ENCODE results near the gene COQ5. TPM values are rescaled to one million over a fixed set of nuclear protein-coding genes. Genes with fewer than 3 reads are reported as not detected.

Gene COQ5
- total and polyA plus RNA-seq, 7 donors, result 17.4 to 62.9 (median 29.2) TPM

DNA sequence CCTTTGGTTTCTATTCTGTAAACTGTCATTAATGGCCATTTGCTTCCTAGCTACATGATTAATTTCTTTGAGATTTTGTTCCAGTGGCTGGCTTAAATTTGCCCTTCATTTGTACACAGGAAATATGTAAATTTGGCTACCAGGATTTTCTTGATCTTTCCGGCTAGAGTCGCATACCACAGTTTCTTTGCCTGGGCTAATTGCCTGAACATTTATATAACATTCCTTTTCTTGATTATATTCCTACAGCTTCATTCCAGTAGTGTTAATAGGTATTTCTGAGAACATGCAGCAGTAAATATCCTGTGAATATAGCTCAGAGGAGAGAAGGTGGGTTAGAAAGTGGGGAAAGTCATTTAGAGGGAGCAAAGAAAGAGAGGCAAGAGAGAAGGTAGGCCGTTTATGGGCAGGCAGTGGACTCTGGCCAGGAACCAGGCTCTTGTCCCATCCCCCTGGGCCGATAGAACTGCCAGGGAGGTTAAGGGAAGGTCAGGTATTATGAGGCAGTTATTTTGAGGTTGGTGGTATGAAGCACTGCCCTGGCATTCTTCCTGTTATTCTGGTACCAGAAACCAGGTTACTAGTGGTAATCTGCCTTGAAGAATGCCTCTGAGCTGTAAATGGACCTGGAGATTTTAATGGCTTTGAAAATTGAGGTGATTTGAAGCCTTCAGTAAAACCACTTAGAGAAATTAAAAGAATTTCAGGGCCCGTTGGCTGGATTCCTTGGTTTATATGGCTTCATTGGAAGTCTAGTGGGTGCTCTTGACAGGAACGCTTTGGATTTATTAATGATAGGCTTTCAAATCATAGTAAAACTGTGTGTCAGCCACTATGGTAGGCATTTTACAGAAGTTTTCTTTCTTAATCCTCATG lies 9.6 kb upstream of the COQ5 start:
- Histone ChIP-seq H3K27me3 (no peaks in the 10 kb centered on the region), H3K27ac (peak overlapping the region; percentile 93 to 99 (median 96)), H3K36me3 (peaks cover 0 to 10% (median 0%) of the 10 kb centered on the region in 4 donors), H3K4me1 (peaks cover 0 to 86% (median 82%) of the 10 kb centered on the region in 4 donors), H3K4me3 (peak overlapping the region in 3 of 4 donors; percentile 13 to 98 (median 92)), H3K9me3 (no peaks in the 10 kb centered on the region)
- intact Hi-C loops (cut with DNase I), result loop anchor here (10.0 kb wide), 1 partner anchor 104 kb away; the partner anchor contains the start of gene COX6A1
- 14 to 22% methylated on average over 6 of the region's 6 CpGs for WGBS, 2 donors
- DNase-seq, result peak; percentile 84
- TF ChIP-seq POLR2AphosphoS5 (IDR thresholded peaks at IDR 0.05) (peak in 3 of 4 donors; percentile 52 to 68 (median 57)), EP300 (IDR thresholded peaks at IDR 0.05) (peak in 1 of 4 donors; percentile 34), POLR2A (IDR thresholded peaks at IDR 0.05) (no peak)
- TF ChIP-seq, protein P1, sequence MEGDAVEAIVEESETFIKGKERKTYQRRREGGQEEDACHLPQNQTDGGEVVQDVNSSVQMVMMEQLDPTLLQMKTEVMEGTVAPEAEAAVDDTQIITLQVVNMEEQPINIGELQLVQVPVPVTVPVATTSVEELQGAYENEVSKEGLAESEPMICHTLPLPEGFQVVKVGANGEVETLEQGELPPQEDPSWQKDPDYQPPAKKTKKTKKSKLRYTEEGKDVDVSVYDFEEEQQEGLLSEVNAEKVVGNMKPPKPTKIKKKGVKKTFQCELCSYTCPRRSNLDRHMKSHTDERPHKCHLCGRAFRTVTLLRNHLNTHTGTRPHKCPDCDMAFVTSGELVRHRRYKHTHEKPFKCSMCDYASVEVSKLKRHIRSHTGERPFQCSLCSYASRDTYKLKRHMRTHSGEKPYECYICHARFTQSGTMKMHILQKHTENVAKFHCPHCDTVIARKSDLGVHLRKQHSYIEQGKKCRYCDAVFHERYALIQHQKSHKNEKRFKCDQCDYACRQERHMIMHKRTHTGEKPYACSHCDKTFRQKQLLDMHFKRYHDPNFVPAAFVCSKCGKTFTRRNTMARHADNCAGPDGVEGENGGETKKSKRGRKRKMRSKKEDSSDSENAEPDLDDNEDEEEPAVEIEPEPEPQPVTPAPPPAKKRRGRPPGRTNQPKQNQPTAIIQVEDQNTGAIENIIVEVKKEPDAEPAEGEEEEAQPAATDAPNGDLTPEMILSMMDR (IDR thresholded peaks at IDR 0.05), result no peak

DNA sequence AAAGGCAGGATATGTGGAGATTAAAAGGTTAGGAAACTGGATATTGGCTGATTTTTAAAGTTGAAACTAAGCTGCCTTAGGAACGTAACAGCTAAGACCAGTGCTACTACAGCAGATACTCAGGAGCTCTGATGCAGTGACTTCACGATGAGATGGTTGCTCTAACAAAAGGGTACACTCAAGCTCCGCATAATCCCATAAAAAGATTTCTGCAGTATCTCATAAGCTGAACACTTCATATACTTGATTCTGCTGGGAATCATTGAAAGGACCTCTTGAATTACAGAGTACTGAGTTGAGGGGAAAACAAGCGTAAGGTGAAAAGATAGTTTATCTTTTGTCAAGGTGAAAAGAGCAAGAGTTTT lies 8.9 kb upstream of the COQ5 start:
- peaks cover 0 to 10% (median 0%) of the 10 kb centered on the region in 4 donors for H3K36me3 ChIP-seq
- H3K27ac ChIP-seq, result peak overlapping the region; percentile 93 to 99 (median 96)
- DNase-seq, result peak; percentile 12
- intact Hi-C loops (cut with DNase I), result loop anchor here (10.0 kb wide), 1 partner anchor 103 kb away; the partner anchor contains the start of gene COX6A1
- 54 to 57% methylated on average over 4 of the region's 4 CpGs for WGBS, 2 donors
- peak overlapping the region in 3 of 4 donors; percentile 13 to 98 (median 92) for H3K4me3 ChIP-seq
- TF ChIP-seq POLR2A (IDR thresholded peaks at IDR 0.05) (no peak), POLR2AphosphoS5 (IDR thresholded peaks at IDR 0.05) (no peak), EP300 (IDR thresholded peaks at IDR 0.05) (no peak)
- TF ChIP-seq, protein P1 (IDR thresholded peaks at IDR 0.05), result no peak
- H3K4me1 ChIP-seq, result peaks cover 0 to 79% (median 75%) of the 10 kb centered on the region in 4 donors
- H3K9me3 ChIP-seq, result no peaks in the 10 kb centered on the region
- no peaks in the 10 kb centered on the region for H3K27me3 ChIP-seq

DNA sequence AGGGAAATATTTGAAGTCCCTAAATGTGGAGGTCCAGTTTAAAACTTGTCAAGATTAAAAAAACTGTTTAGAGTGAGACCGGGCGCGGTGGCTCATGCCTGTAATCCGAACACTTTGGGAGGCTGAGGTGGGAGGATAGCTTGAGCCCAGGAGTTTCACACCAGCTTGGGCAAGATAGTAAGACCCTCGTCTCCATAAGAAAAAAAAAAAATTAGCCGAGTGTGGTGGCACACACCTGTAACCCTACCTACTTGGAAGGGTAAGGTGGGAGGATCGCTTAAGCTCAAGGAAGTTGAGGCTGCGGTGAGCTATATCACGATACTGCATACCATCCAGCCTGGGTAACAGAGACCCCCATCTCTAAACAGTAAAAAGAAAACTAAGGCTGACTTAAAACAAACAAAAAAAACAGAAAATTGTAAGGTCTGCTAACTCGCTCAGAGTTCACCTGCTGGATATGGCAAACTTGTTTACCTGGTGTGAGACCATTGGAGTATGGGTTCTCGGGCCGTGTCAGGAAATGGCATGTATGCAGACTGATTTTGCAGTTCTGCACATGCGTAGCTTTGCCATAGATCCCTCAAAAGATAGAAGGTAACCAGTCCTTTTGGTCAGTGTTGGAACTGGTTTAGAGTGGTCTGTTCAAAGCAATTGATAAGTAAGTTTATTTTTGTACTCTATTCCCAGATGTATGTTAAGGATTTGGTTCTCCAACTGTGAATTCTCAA lies 7.3 kb upstream of the COQ5 start:
- TF ChIP-seq POLR2AphosphoS5 (IDR thresholded peaks at IDR 0.05) (no peak), POLR2A (IDR thresholded peaks at IDR 0.05) (no peak), EP300 (IDR thresholded peaks at IDR 0.05) (no peak)
- TF ChIP-seq, protein P1 (IDR thresholded peaks at IDR 0.05), result no peak

DNA sequence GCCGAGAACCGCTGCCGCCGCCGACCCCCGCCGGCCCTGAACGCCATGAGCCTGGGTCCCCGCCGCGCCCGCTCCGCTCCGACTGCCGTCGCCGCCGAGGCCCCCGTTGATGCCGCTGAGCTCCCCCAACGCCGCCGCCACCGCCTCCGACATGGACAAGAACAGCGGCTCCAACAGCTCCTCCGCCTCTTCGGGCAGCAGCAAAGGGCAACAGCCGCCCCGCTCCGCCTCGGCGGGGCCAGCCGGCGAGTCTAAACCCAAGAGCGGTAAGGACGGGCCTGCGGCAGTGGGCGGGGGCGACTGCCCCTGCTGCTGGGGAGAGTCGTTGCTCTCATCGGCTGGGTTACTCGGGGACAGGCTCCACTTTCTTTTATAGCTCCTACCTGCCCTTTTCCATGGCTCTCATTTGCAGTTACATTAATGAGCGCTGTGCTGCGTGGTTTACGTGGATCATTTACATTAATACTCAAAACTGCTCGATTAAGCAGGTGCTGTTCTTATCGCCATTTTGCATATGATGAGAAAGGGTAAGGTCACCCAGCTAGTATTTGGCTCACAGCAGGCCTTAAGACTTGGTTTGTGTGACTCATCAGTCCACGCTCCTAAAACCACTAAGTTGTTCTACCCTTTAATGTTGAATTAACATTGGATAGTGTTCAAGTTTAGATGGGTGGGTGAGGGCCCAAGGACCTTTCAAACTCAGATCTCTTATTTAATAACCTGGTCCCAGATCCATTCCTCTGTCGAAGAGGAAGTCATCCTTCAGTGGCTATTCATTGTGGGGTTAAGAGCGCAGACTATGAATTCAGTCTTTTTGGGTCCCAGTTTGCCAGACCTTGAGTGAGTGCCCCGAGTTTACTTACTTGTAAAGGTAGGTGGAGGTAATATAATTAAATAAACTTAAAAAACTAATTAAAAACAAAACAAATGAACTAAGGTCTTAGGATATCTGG lies 6.0 kb upstream of the COQ5 start:
- intact Hi-C loops (cut with DNase I), result loop anchor here (10.0 kb wide), 1 partner anchor 100 kb away; the partner anchor contains the start of gene COX6A1
- H3K27me3 ChIP-seq, result no peaks in the 10 kb centered on the region
- H3K4me3 ChIP-seq, result peak overlapping the region; percentile 69 to 98 (median 90)
- H3K4me1 ChIP-seq, result peaks cover 0 to 55% (median 50%) of the 10 kb centered on the region in 4 donors
- no peaks in the 10 kb centered on the region for H3K9me3 ChIP-seq
- no peaks in the 10 kb centered on the region for H3K36me3 ChIP-seq
- TF ChIP-seq POLR2AphosphoS5 (IDR thresholded peaks at IDR 0.05), result peak in 2 of 4 donors; percentile 17 to 30
- TF ChIP-seq EP300 (IDR thresholded peaks at IDR 0.05), result no peak
- 1% methylated on average over 52 of the region's 52 CpGs for WGBS, 2 donors
- no peak for DNase-seq
- H3K27ac ChIP-seq, result peak overlapping the region; percentile 93 to 99 (median 96)

More for the DNA sequence above, 7.3 kb upstream of the COQ5 start:
- H3K27ac ChIP-seq, result peak overlapping the region; percentile 93 to 99 (median 96)
- peak; percentile 17 for DNase-seq
- no peaks in the 10 kb centered on the region for H3K36me3 ChIP-seq
- peaks cover 0 to 64% (median 61%) of the 10 kb centered on the region in 4 donors for H3K4me1 ChIP-seq
- no peaks in the 10 kb centered on the region for H3K9me3 ChIP-seq
- no peaks in the 10 kb centered on the region for H3K27me3 ChIP-seq
- peak overlapping the region; percentile 69 to 98 (median 90) for H3K4me3 ChIP-seq
- 9 to 42% methylated on average over 13 of the region's 13 CpGs for WGBS, 2 donors
- intact Hi-C loops (cut with DNase I), result loop anchor here (10.0 kb wide), 1 partner anchor 101 kb away; the partner anchor contains the start of gene COX6A1

All from sigmoid colon (tissue), 7 donors.